ENCODE data around the gene IPPK. TPM values are rescaled to one million over a fixed set of nuclear protein-coding genes. Genes with fewer than 3 reads are reported as not detected.

Gene IPPK
- total RNA-seq, 1 donor from 2014 or later: 17.2 TPM

- no peak for DNase-seq
These were observed 15.1 kb upstream of the IPPK start for GRCh38 chr9:92685022-92685421.

DNA sequence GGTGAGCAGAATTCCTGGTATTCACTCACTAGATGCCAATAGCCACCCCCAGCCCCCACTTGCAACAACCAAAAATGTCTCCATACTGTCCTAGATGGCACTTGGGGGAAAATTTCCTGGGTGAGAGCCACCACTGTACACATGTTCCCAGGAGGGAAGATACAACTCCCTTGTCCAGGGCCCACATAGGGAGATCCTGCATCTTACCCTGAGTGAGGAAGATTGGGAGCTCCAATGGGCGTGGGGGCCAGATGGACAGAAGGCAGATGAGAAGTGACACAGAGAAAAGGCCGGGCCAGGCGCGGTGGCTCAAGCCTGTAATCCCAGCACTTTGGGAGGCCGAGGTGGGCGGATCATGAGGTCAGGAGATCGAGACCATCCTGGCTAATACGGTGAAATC, 12.3 kb upstream of the IPPK start:
- DNase-seq: no peak

DNA sequence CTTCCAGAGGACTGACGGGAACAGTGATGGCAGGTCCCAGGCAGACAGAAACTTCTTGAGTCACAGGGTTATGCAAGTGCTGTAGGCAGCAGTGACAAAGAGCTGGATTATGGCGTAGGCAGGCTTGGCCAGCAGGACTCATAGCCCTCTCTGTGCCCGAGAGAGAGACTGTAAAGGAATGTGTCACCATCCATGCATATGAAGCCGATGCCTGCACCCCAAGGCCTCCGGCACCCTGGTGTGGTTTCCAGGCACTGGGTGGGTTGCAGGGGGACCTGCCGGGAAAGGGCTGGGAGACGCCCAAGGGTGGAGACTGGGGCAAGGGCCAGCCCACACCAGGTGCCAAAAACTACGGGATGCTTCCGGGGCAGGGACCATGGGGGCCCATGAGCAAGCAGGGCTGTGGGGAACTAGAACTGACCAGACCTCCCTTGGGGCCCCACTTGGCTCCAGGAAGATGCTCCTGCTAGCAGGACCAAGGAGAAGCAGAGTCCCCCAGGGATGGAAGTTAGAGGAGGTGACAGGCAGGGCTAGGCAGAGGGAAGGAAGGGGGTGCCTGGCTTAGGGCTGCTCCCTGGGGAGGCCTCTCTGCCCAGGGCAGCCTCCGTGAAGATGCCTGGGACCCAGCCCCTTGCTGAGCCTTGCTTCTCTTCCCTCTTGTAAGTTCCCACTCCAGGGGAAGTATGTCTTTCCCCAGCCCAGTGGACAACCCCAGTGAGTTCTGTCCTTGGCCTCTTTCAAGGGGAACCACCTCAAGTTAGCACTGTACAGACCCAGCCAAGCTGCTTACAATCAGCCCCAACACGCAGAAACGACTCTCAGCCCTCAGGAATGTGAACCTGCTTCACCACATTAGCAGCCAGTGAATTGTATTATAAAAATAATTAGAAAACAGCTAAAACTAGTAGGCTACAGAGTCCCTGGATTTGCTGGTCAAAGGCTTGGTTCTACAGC, 10.5 kb upstream of the IPPK start:
- no peak for DNase-seq

- DNase-seq: no peak
These were observed 9.7 kb upstream of the IPPK start for GRCh38 chr9:92679413-92680165.

DNA sequence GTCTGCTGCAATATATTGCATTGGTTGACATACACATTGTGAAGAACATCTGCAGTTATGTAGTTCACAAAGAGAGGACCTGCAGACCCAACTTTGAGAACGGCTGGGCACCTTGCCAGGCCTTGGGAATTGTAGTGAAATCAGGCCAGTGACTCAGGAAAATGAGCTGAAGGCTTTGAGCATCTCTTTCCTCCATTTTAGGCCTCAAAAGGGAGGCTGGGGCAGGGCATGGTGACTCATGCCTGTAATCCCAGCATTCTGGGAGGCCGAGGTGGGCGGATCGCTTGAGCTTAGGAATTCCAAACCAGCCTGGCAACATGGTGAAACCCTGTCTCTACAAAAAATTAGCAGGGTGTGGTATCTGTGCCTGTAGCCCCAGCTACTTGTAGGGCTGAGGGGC, 1.4 kb upstream of the IPPK start:
- DNase-seq: no peak

DNA sequence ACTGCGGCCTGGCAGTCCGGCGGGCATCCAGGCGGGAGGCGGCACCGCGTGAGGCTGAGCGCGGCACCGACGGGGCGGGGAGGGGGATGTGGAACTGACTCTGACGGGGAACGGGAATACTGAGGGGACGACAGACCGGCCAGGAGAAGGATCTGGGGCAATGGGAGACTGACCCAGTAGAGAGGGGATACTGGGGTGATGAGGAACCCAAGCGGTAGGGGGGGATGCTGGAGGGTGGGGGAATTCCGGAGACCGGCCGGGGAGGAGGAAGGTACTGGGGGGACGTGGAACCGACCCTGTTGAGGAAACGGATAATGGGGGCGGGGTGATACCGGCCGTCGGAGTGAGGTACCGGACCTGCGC, 423 bp downstream of the IPPK start:
- no peak for DNase-seq

DNA sequence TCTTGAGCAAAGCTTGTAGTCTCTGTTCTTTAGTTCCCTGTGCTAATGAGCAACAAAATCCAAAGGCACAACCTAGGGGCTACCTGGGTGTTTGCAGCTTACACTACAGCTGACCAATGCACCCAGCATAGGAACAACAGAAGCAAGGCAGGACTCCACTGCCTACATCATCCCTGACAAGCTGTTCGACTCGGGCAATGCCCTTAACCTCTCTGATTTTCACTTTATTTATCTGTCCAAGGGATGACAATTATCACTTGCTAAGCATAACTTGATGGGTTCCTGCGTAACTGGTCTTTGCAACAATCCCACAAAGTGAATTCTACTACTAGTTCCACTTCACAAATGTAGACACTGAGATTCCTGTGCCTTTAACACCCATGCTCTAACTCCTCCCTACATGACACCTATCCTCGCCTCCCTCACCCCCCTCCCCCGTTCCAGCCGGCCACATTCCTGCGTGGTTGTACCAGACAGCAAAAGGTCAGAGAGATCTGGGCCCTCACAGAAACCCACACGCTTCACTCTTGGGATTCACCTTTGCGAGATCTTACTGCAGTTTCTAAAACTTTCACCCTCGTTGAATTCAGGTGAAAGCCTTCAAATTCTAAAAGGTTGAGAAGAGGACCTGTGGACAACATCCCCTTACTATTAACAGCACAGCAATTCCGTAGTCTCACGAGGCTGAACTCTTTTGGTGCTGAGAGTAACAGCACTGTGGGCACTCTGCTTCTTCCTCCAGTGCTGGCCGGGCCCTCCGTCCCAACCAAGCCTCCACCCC, 995 bp downstream of the IPPK start:
- no peak for DNase-seq

DNA sequence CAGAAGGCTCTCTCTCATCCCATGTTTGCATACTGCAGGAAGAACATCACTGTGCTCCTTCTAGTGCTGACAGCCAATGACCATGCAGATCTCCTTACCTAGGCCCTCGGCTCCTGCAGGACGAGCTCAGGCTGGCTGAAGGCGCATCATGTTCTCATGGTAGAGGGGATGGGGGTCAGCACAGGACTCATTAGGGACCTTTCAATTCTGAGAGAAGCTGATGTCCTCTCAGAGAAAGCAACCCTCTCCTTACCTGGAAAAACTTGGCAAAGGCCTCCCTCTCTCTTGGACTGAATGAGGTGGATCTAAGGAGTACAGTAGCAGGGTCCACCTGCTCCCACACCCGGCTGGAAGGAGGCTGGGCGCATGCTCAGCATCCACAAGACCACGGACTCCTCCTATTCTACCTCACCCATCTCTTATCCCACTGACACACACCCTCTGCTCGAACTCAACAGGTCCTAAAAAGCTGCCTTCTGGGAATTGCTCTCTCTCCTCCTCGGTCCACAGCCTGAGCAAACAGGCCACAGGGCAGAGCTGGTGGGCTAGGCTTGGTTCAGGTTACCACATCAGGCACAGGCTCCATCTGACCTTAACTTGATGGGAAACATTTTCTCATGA, 2.9 kb downstream of the IPPK start:
- DNase-seq: no peak

DNA sequence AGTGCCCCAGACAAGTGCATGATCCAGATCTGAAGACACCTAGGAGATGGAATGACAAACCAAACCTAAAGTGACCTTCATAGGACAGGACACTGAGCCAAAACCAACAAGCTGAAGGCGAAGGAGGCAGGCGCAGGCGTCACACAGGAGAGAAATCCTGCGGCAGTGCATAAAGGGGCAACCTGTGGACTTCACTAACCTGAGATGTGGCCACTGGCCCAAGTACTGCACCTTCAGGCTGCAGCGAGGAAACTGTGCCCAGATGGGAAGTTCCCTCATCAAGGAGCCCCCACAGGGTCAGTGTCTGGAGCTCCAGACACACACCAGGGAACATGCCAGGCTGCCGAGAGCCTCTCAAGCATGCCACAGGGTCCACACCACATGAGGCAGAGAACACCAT, 3.7 kb downstream of the IPPK start:
- no peak for DNase-seq

DNA sequence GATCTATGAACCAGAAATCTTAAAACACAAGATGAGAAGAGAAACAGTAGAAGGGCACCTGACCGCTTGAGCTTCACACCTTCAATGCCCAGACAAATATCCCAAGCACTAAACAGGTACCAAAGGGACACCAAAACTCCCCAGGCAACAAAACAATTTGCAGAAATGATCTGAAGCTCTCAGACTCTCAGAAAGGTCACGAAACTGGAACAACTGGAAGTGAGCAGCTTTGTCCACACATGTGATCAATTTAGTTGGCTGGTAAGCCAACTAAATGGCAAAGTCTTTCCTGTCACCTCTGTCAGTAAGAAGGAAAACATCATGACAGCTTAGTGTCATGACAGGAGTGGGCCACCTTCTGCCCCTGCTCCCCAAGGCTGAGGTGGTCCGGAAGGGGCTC, 4.1 kb downstream of the IPPK start:
- DNase-seq: no peak

DNA sequence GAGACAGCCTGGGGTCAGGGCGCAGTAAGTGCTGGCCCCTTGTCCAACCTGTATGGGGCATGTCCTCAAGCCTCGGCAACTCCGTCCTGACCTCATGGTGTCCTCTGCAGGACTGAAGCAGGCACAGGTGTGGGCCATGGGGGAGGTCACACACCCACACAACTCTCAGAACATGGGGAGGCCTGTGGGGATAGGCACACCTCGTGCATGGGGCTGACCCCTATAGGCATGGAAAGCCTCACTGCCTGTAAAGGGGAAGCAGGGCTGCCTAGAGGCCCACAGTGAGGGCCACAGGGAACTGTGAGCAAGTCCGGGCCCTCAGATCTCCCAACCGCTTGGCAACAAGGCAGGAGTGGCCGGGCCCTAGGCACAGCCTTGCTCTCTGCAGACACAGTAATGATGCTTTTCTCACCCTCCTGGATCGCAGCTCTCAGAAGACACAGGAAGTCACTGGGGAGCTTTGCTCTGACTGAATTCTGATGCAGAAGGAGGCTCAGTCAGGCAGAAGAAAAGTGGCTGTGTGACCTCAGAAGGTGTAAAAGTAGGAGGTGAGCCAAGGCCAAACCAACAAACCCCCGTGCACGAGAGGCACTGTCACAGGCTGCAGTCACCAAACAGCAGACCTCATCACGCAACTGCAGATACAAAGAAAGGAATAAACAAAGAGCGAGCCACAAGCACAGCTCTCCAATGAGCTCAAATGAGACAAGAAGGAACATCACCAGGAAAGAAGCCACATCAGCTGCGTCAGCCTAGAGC, 5.4 kb downstream of the IPPK start:
- DNase-seq: no peak

- DNase-seq: no peak
These were observed 6.0 kb downstream of the IPPK start for GRCh38 chr9:92663951-92664350.

DNA sequence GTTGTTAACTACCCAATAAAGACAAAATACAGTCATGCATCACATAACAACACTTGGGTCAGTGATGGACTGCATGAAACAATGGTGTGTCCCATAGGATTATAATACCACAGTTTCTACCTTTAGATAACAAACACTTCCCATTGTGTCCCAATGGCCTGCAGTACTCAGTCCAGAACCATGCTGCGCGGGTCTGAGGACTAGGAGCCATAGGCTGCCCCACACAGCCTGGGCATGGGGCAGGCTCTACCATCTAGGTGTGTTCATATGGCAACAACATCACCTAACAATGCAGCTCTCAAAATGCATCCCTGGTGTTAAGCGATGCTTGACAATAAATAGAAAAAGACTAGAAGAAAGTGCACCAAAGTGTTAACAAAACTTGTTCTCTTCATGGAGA, 6.8 kb downstream of the IPPK start:
- no peak for DNase-seq

GRCh38 chr9:92661743-92662142, 8.2 kb downstream of the IPPK start:
- DNase-seq: no peak

GRCh38 chr9:92661127-92661526, 8.8 kb downstream of the IPPK start:
- DNase-seq: no peak

DNA sequence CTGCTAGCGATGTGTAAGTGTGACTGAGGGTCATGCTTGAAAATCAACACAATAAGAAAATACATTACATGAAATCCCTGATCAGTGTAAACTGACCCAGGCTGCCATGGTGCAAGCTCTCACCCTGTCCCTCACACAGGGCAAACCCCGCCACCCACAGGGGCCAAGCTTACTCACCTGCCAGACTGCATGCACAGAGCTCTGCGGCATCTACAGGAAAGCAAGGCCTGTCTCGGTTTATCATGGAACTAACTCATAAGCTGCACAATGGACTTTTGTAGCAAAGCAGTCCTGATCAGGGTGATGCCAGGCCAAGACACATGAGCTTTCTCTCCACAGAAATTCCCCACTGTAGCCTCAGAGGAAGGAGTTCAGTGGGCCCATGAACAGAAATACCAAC, 9.7 kb downstream of the IPPK start:
- no peak for DNase-seq

GRCh38 chr9:92659601-92660000, 10.3 kb downstream of the IPPK start:
- DNase-seq: no peak

- no peak for DNase-seq
These were observed 11.3 kb downstream of the IPPK start for GRCh38 chr9:92658611-92659010.

DNA sequence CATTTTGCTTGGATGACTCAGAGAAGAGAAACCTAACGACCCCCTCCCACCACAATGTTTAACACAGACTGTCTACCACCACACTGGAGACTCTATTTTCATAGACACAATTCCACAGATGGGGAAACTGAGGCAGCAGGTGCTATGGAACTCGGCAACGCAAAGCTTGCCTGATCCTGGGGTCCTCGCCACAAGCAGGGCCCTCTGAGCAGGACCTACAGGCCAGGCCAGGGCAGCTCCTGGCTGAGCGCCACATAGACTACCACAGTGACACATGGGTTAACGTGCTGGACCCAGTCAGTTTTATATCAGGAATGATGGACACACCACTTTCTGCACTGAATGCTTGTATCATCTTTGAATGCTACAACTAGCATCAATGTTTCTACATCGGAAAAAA, 11.8 kb downstream of the IPPK start:
- DNase-seq: no peak

DNA sequence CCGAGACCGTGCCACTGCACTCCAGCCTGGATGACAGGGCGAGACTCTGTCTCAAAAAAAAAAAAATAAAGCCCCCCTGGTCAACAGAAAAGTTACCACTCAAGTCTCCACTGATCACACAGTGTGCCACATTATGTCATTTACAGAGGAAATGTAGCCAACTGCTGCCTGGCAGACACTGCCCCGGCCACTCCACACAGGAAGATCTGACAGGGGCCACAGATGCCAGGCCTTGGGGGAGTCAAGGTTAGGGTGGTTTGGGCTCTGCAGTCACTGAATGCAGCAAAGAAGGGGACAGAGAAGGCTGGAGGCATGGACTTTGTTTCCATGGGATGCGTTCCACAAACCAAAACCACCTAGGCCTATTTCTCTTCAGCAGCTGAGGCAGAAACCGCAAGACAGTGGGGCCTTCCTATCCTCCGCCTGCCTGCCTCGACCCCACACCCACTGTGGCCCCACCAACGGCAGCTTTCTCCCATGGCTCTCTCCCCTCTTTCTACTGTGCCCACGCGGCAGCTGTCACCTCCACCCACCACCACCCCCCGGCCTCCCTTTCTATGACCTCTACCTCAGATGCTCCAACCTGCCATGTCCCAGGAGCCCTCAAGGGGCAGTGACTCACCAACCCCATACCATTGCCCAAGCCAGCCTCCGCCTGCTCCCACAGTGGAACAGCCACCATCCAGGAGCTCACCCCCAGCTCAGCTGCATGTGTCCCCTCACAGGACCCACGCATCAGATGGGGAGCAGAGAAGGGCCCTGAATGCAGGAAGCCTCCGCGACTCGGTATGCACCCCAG, 12.4 kb downstream of the IPPK start:
- no peak for DNase-seq

- DNase-seq: no peak
These were observed 13.4 kb downstream of the IPPK start for GRCh38 chr9:92656537-92656925.

Measured in skin of body (tissue), 2 donors.